PC-3 (cell line): Measurements from ENCODE around the gene PPP6R1.

Experiments used
- EZH2phosphoT487 ChIP-seq: fragments of 300-600 bp; sonication (generic); IDR thresholded peaks from 2 replicates; pipeline ENCODE4 v1.6.1; 2018; ENCODE audit warnings: mild to moderate bottlenecking, antibody characterized with exemption, low read length, borderline replicate concordance
- TF ChIP-seq, protein P1 (sequence below): fragments of 300-600 bp; sonication (generic); conservative IDR thresholded peaks from 2 replicates; pipeline ENCODE4 v1.5.1; 2017; ENCODE audit warnings: antibody characterized with exemption, low read depth, mild to moderate bottlenecking, low read length

DNA sequence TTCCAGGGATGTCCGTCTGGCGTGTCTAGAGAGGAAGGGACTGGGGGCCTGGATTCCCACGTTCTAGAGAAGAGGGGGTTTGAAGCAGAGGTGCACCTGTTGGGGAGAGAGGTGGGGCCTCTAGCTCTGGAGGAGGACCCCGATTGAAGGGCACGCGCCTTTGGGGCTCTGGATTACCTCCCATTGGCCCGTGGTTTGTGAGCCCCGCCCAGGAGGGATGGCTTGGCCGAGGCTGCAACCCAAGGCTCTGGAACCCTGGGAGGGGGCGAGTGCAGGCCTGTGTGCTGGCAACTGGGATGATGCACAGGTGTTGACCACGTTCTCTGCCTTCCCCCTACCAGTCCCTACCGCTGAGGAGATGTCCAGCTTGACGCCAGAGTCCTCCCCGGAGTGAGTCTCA is 46.2 kb upstream of the PPP6R1 start:
- TF ChIP-seq, protein P1, sequence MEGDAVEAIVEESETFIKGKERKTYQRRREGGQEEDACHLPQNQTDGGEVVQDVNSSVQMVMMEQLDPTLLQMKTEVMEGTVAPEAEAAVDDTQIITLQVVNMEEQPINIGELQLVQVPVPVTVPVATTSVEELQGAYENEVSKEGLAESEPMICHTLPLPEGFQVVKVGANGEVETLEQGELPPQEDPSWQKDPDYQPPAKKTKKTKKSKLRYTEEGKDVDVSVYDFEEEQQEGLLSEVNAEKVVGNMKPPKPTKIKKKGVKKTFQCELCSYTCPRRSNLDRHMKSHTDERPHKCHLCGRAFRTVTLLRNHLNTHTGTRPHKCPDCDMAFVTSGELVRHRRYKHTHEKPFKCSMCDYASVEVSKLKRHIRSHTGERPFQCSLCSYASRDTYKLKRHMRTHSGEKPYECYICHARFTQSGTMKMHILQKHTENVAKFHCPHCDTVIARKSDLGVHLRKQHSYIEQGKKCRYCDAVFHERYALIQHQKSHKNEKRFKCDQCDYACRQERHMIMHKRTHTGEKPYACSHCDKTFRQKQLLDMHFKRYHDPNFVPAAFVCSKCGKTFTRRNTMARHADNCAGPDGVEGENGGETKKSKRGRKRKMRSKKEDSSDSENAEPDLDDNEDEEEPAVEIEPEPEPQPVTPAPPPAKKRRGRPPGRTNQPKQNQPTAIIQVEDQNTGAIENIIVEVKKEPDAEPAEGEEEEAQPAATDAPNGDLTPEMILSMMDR, result no peak
- no peak for TF ChIP-seq EZH2phosphoT487
